Forelimb muscle (tissue), 1 donor: ENCODE measurements around the gene CLIC5. TPM values are rescaled to one million over a fixed set of nuclear protein-coding genes. Genes with fewer than 3 reads are reported as not detected.

Source experiments
- DNase-seq: peaks from one replicate; pipeline ENCODE4 v3.0.0-alpha.2; 2013; ENCODE audit warnings: low read depth
- polyA plus RNA-seq: library from polyadenylated mRNA; unstranded; fragments of 120-200 nt; gene quantifications from one replicate; pipeline ENCODE4 v1.2.1, GENCODE V29; 2013; ENCODE audit not compliant: insufficient read length

Gene CLIC5
- polyA plus RNA-seq, 1 donor = 17.6 TPM

GRCh38 chr6:45965007-45965406 lies 50.7 kb downstream of the CLIC5 start:
- DNase-seq = no peak

- DNase-seq = no peak
Observed at GRCh38 chr6:45964300-45964699, 51.4 kb downstream of the CLIC5 start.

- no peak for DNase-seq
Observed at GRCh38 chr6:45963896-45964295, 51.8 kb downstream of the CLIC5 start.

- no peak for DNase-seq
Observed at GRCh38 chr6:45961125-45961524, 54.5 kb downstream of the CLIC5 start.

- no peak for DNase-seq
Observed at GRCh38 chr6:45959534-45960145, 56.0 kb downstream of the CLIC5 start.

GRCh38 chr6:45956663-45957062 lies 59.0 kb downstream of the CLIC5 start:
- no peak for DNase-seq

GRCh38 chr6:45956176-45956575 lies 59.5 kb downstream of the CLIC5 start:
- no peak for DNase-seq

GRCh38 chr6:45955597-45955996 lies 60.1 kb downstream of the CLIC5 start:
- DNase-seq = no peak

- no peak for DNase-seq
Observed at GRCh38 chr6:45952546-45952945, 63.1 kb downstream of the CLIC5 start.

GRCh38 chr6:45952168-45952529 lies 63.5 kb downstream of the CLIC5 start:
- DNase-seq = no peak

- DNase-seq = no peak
Observed at GRCh38 chr6:45951321-45952167, 64.1 kb downstream of the CLIC5 start.

GRCh38 chr6:45949256-45949655 lies 66.4 kb downstream of the CLIC5 start:
- no peak for DNase-seq

GRCh38 chr6:45947807-45948206 lies 67.9 kb downstream of the CLIC5 start:
- no peak for DNase-seq

GRCh38 chr6:45946887-45947286 lies 68.8 kb downstream of the CLIC5 start:
- DNase-seq = no peak

- no peak for DNase-seq
Observed at GRCh38 chr6:45946352-45946751, 69.3 kb downstream of the CLIC5 start.

GRCh38 chr6:45942953-45943352 lies 72.7 kb downstream of the CLIC5 start:
- no peak for DNase-seq

GRCh38 chr6:45933855-45934254 lies 81.8 kb downstream of the CLIC5 start:
- DNase-seq = no peak

- no peak for DNase-seq
Observed at GRCh38 chr6:45931232-45931631, 84.4 kb downstream of the CLIC5 start.

- DNase-seq = no peak
Observed at GRCh38 chr6:45930420-45931040, 85.1 kb downstream of the CLIC5 start.

GRCh38 chr6:45929421-45930361 lies 86.0 kb downstream of the CLIC5 start:
- DNase-seq = no peak

- DNase-seq = no peak
Observed at GRCh38 chr6:45928721-45929305, 86.8 kb downstream of the CLIC5 start.
